H1 (cell line): ENCODE results near the gene JAKMIP1. TPM values are rescaled to one million over a fixed set of nuclear protein-coding genes. Genes with fewer than 3 reads are reported as not detected.

Experiments used
- EGR1 ChIP-seq: IDR thresholded peaks from 2 replicates; pipeline ENCODE4 v1.6.1; 2011; ENCODE audit warnings: low read depth, low read length, borderline replicate concordance
- EP300 ChIP-seq, 2 experiments: IDR thresholded peaks; 1 replicate in 1 of 2; 2 replicates in 1 of 2; pipeline ENCODE4 v1.6.1; 2011 to 2012; ENCODE audit warnings: low read depth in 2 of 2, low read length in 2 of 2, mild to moderate bottlenecking in 2 of 2, borderline replicate concordance in 1 of 2, inconsistent platforms in 1 of 2, moderate library complexity in 1 of 2
- polyA plus RNA-seq, 7 experiments: library from polyadenylated mRNA; depleted of rRNA in 3 of 7; stranded (reverse) in 5 of 7; unstranded in 2 of 7; fragments of >200 nt in 5 of 7; fragments of 200-250 nt in 2 of 7; gene quantifications; 1 replicate in 5 of 7; 2 replicates in 1 of 7; 4 replicates in 1 of 7; pipeline versions ENCODE4 v1.2.1 to v1.2.3, GENCODE V29; 2011 to 2013; ENCODE audit warnings: missing spikeins in 2 of 7, mixed read lengths in 2 of 7
- total RNA-seq: library from RNA; stranded (reverse); fragmentation: NEBNext Ultra II Directional; extraction: Animal tissue kit (Norgen Biotek cat#: 25700); gene quantifications from 2 replicates; pipeline ENCODE4 v1.2.1, GENCODE V29; 2021

The JAKMIP1 gene
- total and polyA plus RNA-seq, 2 of the 8 experiments (the other 6 are each of a cell fraction or from before 2014, with no cell fraction given), result 2.5 to 4.4 TPM

GRCh38 chr4:6107114-6107791 is 93.1 kb downstream of the JAKMIP1 start (continued):
- TF ChIP-seq EP300 (IDR thresholded peaks at IDR 0.05; ENCODE audit: borderline replicate concordance in 1 of 2, low read depth in 2 of 2, low read length in 2 of 2), result no peak
- TF ChIP-seq EGR1, result no peak
